MM.1S (cell line): ENCODE results near the gene AGBL1.

Source experiments
- DNase-seq: peaks from one replicate; pipeline ENCODE4 v3.0.0-alpha.2; 2015
- H2AFZ ChIP-seq: fragments of 300-600 bp; sonication (generic); 2 replicates; pipeline ENCODE4 v1.6.0; 2016; ENCODE audit warnings: antibody characterized with exemption, low read length
- H3F3A ChIP-seq: fragments of 300-600 bp; sonication (generic); 2 replicates; pipeline ENCODE4 v1.6.1; 2016; ENCODE audit warnings: mild to moderate bottlenecking, antibody characterized with exemption, low read length, moderate library complexity, mixed read lengths; ENCODE audit not compliant: insufficient read depth
- H3K27ac ChIP-seq: fragments of 300-600 bp; sonication (generic); 2 replicates; pipeline ENCODE4 v1.5.1; 2016; ENCODE audit warnings: mild to moderate bottlenecking, low read length
- H3K27me3 ChIP-seq: fragments of 300-600 bp; sonication (generic); replicated peaks from 2 replicates; pipeline ENCODE4 v1.6.0; 2016; ENCODE audit warnings: low read length; ENCODE audit not compliant: insufficient read depth
- H3K36me3 ChIP-seq: fragments of 300-600 bp; sonication (generic); replicated peaks from 2 replicates; pipeline ENCODE4 v1.6.1; 2016; ENCODE audit warnings: mild to moderate bottlenecking, low read length, mixed read lengths; ENCODE audit not compliant: insufficient read depth
- H3K4me1 ChIP-seq: fragments of 300-600 bp; sonication (generic); 2 replicates; pipeline ENCODE4 v1.6.1; 2016; ENCODE audit warnings: low read length, mixed read lengths
- H3K4me2 ChIP-seq: fragments of 300-600 bp; sonication (generic); 2 replicates; pipeline ENCODE4 v1.6.0; 2016; ENCODE audit warnings: low read depth, low read length
- H3K4me3 ChIP-seq: fragments of 300-600 bp; sonication (generic); 2 replicates; pipeline ENCODE4 v1.5.1; 2016; ENCODE audit warnings: low read length, mixed read lengths
- H3K79me2 ChIP-seq: fragments of 300-600 bp; sonication (generic); 2 replicates; pipeline ENCODE4 v1.6.1; 2016; ENCODE audit warnings: mixed run types, low read length, mixed read lengths
- H3K9ac ChIP-seq: fragments of 300-600 bp; sonication (generic); 2 replicates; pipeline ENCODE4 v1.6.1; 2016; ENCODE audit warnings: low read length, mixed read lengths
- H3K9me2 ChIP-seq: fragments of 300-600 bp; sonication (generic); replicated peaks from 2 replicates; pipeline ENCODE4 v1.6.1; 2016; ENCODE audit warnings: mild to moderate bottlenecking, low read length, mixed read lengths; ENCODE audit not compliant: insufficient read depth
- H3K9me3 ChIP-seq: fragments of 300-600 bp; sonication (generic); replicated peaks from 2 replicates; pipeline ENCODE4 v1.6.1; 2016; ENCODE audit warnings: mild to moderate bottlenecking, low read length, mixed read lengths; ENCODE audit not compliant: insufficient read depth
- H4K20me1 ChIP-seq: fragments of 300-600 bp; sonication (generic); 2 replicates; pipeline ENCODE4 v1.6.1; 2016; ENCODE audit warnings: mild to moderate bottlenecking, low read length, moderate library complexity, mixed read lengths; ENCODE audit not compliant: insufficient read depth
- CTCF ChIP-seq: fragments of 300-600 bp; sonication (generic); IDR thresholded peaks from 2 replicates; pipeline ENCODE4 v1.5.1; 2016; ENCODE audit warnings: antibody characterized with exemption, low read length, mixed read lengths
- EZH2 ChIP-seq: fragments of 300-600 bp; sonication (generic); optimal IDR thresholded peaks from 2 replicates; pipeline ENCODE3; 2017; ENCODE audit warnings: low read depth, mild to moderate bottlenecking, antibody characterized with exemption, low read length, mixed read lengths
- EZH2phosphoT487 ChIP-seq: fragments of 300-600 bp; sonication (generic); IDR thresholded peaks from 2 replicates; pipeline ENCODE4 v1.6.1; 2018; ENCODE audit warnings: antibody characterized with exemption, low read length

The AGBL1 gene

GRCh38 chr15:86558252-86558651 lies 478.6 kb downstream of the AGBL1 start:
- no peak for DNase-seq
- Histone ChIP-seq H3K4me3 (no peak overlapping the region), H3F3A (no peaks in the 10 kb centered on the region), H3K79me2 (no peaks in the 10 kb centered on the region), H3K4me2 (no peak overlapping the region), H3K9ac (no peak overlapping the region), H3K27ac (no peak overlapping the region), H3K4me1 (no peaks in the 10 kb centered on the region), H3K9me3 (no peaks in the 10 kb centered on the region), H4K20me1 (no peaks in the 10 kb centered on the region), H2AFZ (no peak overlapping the region), H3K27me3 (no peaks in the 10 kb centered on the region), H3K9me2 (no peaks in the 10 kb centered on the region), H3K36me3 (no peaks in the 10 kb centered on the region)
- TF ChIP-seq EZH2, result no peak
- TF ChIP-seq EZH2phosphoT487, result no peak
- TF ChIP-seq CTCF, result no peak

- no peaks in the 10 kb centered on the region for H3K9me3 ChIP-seq
- no peaks in the 10 kb centered on the region for H3K9me2 ChIP-seq
- H3K4me1 ChIP-seq, result no peaks in the 10 kb centered on the region
- TF ChIP-seq CTCF, result no peak
- TF ChIP-seq EZH2phosphoT487, result no peak
- no peak for TF ChIP-seq EZH2
- no peaks in the 10 kb centered on the region for H3K79me2 ChIP-seq
- no peak for DNase-seq
- no peaks in the 10 kb centered on the region for H3F3A ChIP-seq
- no peak overlapping the region for H3K9ac ChIP-seq
- no peak overlapping the region for H3K4me2 ChIP-seq
- H3K27me3 ChIP-seq, result no peaks in the 10 kb centered on the region
- H3K27ac ChIP-seq, result no peak overlapping the region
- H4K20me1 ChIP-seq, result no peaks in the 10 kb centered on the region
- no peak overlapping the region for H3K4me3 ChIP-seq
- H2AFZ ChIP-seq, result no peak overlapping the region
- H3K36me3 ChIP-seq, result no peaks in the 10 kb centered on the region
These were observed 479.0 kb downstream of the AGBL1 start for GRCh38 chr15:86558686-86559085.

- TF ChIP-seq EZH2 (no peak), EZH2phosphoT487 (no peak), CTCF (no peak)
- Histone ChIP-seq H3K79me2 (no peaks in the 10 kb centered on the region), H3K27ac (no peak overlapping the region), H3K9ac (no peak overlapping the region), H2AFZ (no peak overlapping the region), H3K4me3 (no peak overlapping the region), H3K9me2 (no peaks in the 10 kb centered on the region), H4K20me1 (no peaks in the 10 kb centered on the region), H3K27me3 (no peaks in the 10 kb centered on the region), H3K4me2 (no peak overlapping the region), H3K36me3 (no peaks in the 10 kb centered on the region), H3K9me3 (no peaks in the 10 kb centered on the region), H3K4me1 (no peaks in the 10 kb centered on the region), H3F3A (no peaks in the 10 kb centered on the region)
- no peak for DNase-seq
These were observed 488.7 kb downstream of the AGBL1 start for GRCh38 chr15:86568378-86568777.

GRCh38 chr15:86570738-86571137 lies 491.1 kb downstream of the AGBL1 start:
- Histone ChIP-seq H2AFZ (no peak overlapping the region), H3K27me3 (no peaks in the 10 kb centered on the region), H3K4me3 (no peak overlapping the region), H3K79me2 (no peaks in the 10 kb centered on the region), H3K36me3 (no peaks in the 10 kb centered on the region), H3K4me2 (no peak overlapping the region), H3K9me3 (no peaks in the 10 kb centered on the region), H3K9me2 (no peaks in the 10 kb centered on the region), H3K9ac (no peak overlapping the region), H3K4me1 (no peaks in the 10 kb centered on the region), H3K27ac (no peak overlapping the region), H3F3A (no peaks in the 10 kb centered on the region), H4K20me1 (no peaks in the 10 kb centered on the region)
- no peak for DNase-seq
- TF ChIP-seq CTCF (no peak), EZH2 (no peak), EZH2phosphoT487 (no peak)
